Measurements from ENCODE around the gene RASL12. TPM values are rescaled to one million over a fixed set of nuclear protein-coding genes. Genes with fewer than 3 reads are reported as not detected.

The RASL12 gene
- polyA plus RNA-seq, 3 donors, result not detected

DNA sequence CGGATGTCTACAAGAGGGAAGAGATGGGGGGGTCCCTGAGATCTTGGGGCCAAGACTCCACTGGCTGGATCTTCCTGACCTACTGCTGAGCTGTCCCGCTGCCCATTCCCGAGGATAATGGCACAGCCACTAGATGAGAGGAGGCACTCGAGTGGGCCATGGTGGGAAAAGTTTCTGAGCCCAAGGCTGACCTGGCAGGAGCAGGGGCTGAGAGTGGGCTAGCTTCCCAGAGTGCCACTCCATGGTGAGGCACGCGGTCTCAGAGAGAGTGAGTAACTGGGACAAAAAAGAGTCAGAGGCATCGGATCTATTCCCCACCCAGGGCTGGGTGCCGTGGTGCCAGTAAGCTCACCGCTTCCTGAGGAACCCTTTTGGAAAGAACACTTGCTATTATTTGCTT lies 11.7 kb downstream of the RASL12 start:
- no peak overlapping the region for H2AFZ ChIP-seq (ENCODE audit: insufficient read depth, low read depth, low read length, poor library complexity, severe bottlenecking)
- 80% methylated on average over 3 of the region's 9 CpGs for WGBS (ENCODE audit: insufficient coverage)

DNA sequence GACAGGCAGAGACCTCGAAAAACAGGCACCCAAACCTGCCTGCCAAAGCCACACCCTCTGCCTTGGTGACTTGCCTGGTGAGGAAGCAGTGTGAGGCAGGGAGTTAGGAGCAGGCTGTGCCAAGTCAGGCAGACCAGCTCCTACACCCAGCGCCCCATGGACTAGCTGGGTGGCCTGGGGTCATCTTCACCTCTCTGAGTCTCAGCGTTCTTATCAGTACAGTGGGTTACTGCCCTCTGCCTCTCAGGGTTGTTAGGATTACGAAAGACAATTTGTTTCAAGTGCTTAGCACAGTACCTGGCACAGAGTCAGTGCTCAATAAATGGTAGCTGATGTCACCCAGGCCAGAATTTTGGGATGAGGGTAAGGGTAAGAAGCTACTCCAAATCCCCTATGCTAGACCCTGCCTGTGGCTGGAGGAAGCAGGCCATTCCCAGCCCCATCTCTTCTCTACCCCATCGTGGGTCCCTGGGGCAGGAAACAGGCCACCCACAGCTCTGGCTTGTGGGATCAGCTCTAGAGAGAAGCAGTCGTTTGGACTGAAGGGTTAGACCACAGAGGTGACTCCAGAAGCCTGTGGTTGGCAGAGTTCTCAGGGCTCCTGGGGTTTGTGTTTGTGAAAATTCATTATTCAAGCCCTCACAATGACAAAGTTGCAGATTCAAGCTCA lies 12.5 kb downstream of the RASL12 start:
- H3K27me3 Mint-ChIP-seq (ENCODE audit: low read depth in 3 of 3), result peaks cover 6 to 16% (median 7%) of the 10 kb centered on the region in 3 donors
- H3K9me3 Mint-ChIP-seq, result peaks cover 0 to 1% (median 0%) of the 10 kb centered on the region in 7 donors
- H3K27ac Mint-ChIP-seq, result no peak overlapping the region
- no peak overlapping the region for H3K4me3 ChIP-seq (replicated peaks in 1 of 3; ENCODE audit: low read depth in 2 of 3, low read length in 3 of 3)
- H3K9ac ChIP-seq (ENCODE audit: insufficient read depth, low read length, poor library complexity, severe bottlenecking), result no peak overlapping the region
- H3K4me1 ChIP-seq (ENCODE audit: control insufficient read depth in 1 of 2, insufficient read depth in 2 of 2, low read length in 2 of 2), result peaks cover 0 to 1% of the 10 kb centered on the region in 2 donors
- H2AFZ ChIP-seq (ENCODE audit: insufficient read depth, low read depth, low read length, poor library complexity, severe bottlenecking), result no peak overlapping the region
- no peaks in the 10 kb centered on the region for H3K27me3 ChIP-seq (ENCODE audit: control insufficient read depth in 2 of 2, insufficient read depth in 2 of 2, low read length in 2 of 2)
- H3K4me1 Mint-ChIP-seq, result peaks cover 2% of the 10 kb centered on the region
- H3K36me3 Mint-ChIP-seq, result no peaks in the 10 kb centered on the region
- intact Hi-C loops (cut with micrococcal nuclease), result loop anchor here in 1 of 2 donors (10.0 kb wide), 1 partner anchor 239 kb away; the partner anchor contains the start of gene RNU5A-1
- no peaks in the 10 kb centered on the region for H4K20me1 ChIP-seq (ENCODE audit: insufficient read depth, low read length)
- H3K27ac ChIP-seq (ENCODE audit: low read depth in 1 of 2, low read length in 2 of 2), result no peak overlapping the region
- WGBS (ENCODE audit: insufficient coverage), result 27% methylated on average over 3 of the region's 6 CpGs
- H3K9me3 ChIP-seq (replicated peaks in 1 of 2; ENCODE audit: control insufficient read depth in 1 of 2, insufficient read depth in 1 of 2, low read length in 2 of 2), result no peaks in the 10 kb centered on the region
- TF ChIP-seq, protein P1, sequence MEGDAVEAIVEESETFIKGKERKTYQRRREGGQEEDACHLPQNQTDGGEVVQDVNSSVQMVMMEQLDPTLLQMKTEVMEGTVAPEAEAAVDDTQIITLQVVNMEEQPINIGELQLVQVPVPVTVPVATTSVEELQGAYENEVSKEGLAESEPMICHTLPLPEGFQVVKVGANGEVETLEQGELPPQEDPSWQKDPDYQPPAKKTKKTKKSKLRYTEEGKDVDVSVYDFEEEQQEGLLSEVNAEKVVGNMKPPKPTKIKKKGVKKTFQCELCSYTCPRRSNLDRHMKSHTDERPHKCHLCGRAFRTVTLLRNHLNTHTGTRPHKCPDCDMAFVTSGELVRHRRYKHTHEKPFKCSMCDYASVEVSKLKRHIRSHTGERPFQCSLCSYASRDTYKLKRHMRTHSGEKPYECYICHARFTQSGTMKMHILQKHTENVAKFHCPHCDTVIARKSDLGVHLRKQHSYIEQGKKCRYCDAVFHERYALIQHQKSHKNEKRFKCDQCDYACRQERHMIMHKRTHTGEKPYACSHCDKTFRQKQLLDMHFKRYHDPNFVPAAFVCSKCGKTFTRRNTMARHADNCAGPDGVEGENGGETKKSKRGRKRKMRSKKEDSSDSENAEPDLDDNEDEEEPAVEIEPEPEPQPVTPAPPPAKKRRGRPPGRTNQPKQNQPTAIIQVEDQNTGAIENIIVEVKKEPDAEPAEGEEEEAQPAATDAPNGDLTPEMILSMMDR (IDR thresholded peaks at IDR 0.05), result no peak
- H3K36me3 ChIP-seq (replicated peaks in 1 of 2; ENCODE audit: control insufficient read depth in 1 of 2, insufficient read depth in 2 of 2, low read length in 2 of 2), result no peaks in the 10 kb centered on the region
- H3K4me3 Mint-ChIP-seq, result no peak overlapping the region
- no peak overlapping the region for H3K4me2 ChIP-seq (replicated peaks; ENCODE audit: extremely low read depth, low read length, poor library complexity, severe bottlenecking)
- H3K79me2 ChIP-seq (ENCODE audit: insufficient read depth, low read length), result no peaks in the 10 kb centered on the region
- DNase-seq, result no peak

More for the DNA sequence above, 11.7 kb downstream of the RASL12 start:
- H3K27me3 ChIP-seq (ENCODE audit: control insufficient read depth in 2 of 2, insufficient read depth in 2 of 2, low read length in 2 of 2), result no peaks in the 10 kb centered on the region
- H3K9me3 ChIP-seq (replicated peaks in 1 of 2; ENCODE audit: control insufficient read depth in 1 of 2, insufficient read depth in 1 of 2, low read length in 2 of 2), result no peaks in the 10 kb centered on the region
- H3K4me2 ChIP-seq (replicated peaks; ENCODE audit: extremely low read depth, low read length, poor library complexity, severe bottlenecking), result no peak overlapping the region
- no peak overlapping the region for H3K9ac ChIP-seq (ENCODE audit: insufficient read depth, low read length, poor library complexity, severe bottlenecking)
- no peak overlapping the region for H3K4me3 ChIP-seq (replicated peaks in 1 of 3; ENCODE audit: low read depth in 2 of 3, low read length in 3 of 3)
- H3K79me2 ChIP-seq (ENCODE audit: insufficient read depth, low read length), result no peaks in the 10 kb centered on the region
- Mint-ChIP-seq H3K4me1 (no peaks in the 10 kb centered on the region), H3K36me3 (no peaks in the 10 kb centered on the region), H3K27ac (no peak overlapping the region), H3K9me3 (no peaks in the 10 kb centered on the region), H3K27me3 (ENCODE audit: low read depth in 3 of 3) (peaks cover 3 to 13% (median 6%) of the 10 kb centered on the region in 3 donors), H3K4me3 (no peak overlapping the region)
- H3K27ac ChIP-seq (ENCODE audit: low read depth in 1 of 2, low read length in 2 of 2), result no peak overlapping the region
- H3K4me1 ChIP-seq (ENCODE audit: control insufficient read depth in 1 of 2, insufficient read depth in 2 of 2, low read length in 2 of 2), result no peaks in the 10 kb centered on the region
- TF ChIP-seq, protein P1 (IDR thresholded peaks at IDR 0.05), result no peak
- no peak for DNase-seq
- no peaks in the 10 kb centered on the region for H3K36me3 ChIP-seq (replicated peaks in 1 of 2; ENCODE audit: control insufficient read depth in 1 of 2, insufficient read depth in 2 of 2, low read length in 2 of 2)
- intact Hi-C loops (cut with micrococcal nuclease), result loop anchor here in 1 of 2 donors (10.0 kb wide), 1 partner anchor 239 kb away; the partner anchor contains the start of gene RNU5A-1
- no peaks in the 10 kb centered on the region for H4K20me1 ChIP-seq (ENCODE audit: insufficient read depth, low read length)

All from CD14-positive monocyte (primary cell).